Muscle of leg (tissue), 11 donors: ENCODE measurements around the gene MGAT5. TPM values are rescaled to one million over a fixed set of nuclear protein-coding genes. Genes with fewer than 3 reads are reported as not detected.
"Not testable (repeated sequence)": the region's sequence is repeated elsewhere in the genome, so short reads cannot be mapped to it uniquely, and the experiment has no call there.

Source experiments
- DNase-seq: peaks from one replicate; pipeline ENCODE4 v3.0.0; 2013
- H3K27ac ChIP-seq: one replicate; pipeline ENCODE4 v1.5.1; 2013; ENCODE audit warnings: mild to moderate bottlenecking, low read length, control low read depth
- H3K27me3 ChIP-seq: one replicate; pipeline ENCODE4 v1.6.1; 2013; ENCODE audit warnings: low read length; ENCODE audit not compliant: control insufficient read depth, insufficient read depth
- H3K36me3 ChIP-seq: one replicate; pipeline ENCODE4 v1.6.1; 2013; ENCODE audit warnings: low read length; ENCODE audit not compliant: control insufficient read depth, insufficient read depth
- H3K4me1 ChIP-seq: one replicate; pipeline ENCODE4 v1.6.1; 2013; ENCODE audit warnings: low read length; ENCODE audit not compliant: control insufficient read depth, insufficient read depth
- H3K4me3 ChIP-seq: one replicate; pipeline ENCODE4 v1.5.1; 2013; ENCODE audit warnings: low read length, control low read depth
- H3K9me3 ChIP-seq: replicated peaks from 2 replicates; pipeline ENCODE4 v1.6.1; 2013; ENCODE audit warnings: low read depth, low read length; ENCODE audit not compliant: control insufficient read depth
- WGBS: methylation state at CpG from one replicate; pipeline ENCODE4 v1.1.5; 2013; ENCODE audit warnings: missing lambda C conversion rate; ENCODE audit not compliant: insufficient coverage; 5-methylcytosine and 5-hydroxymethylcytosine counted together
- polyA plus RNA-seq, 8 donors: library from polyadenylated mRNA; unstranded; fragments of 120-200 nt; gene quantifications; one replicate each; pipeline versions ENCODE4 v1.2.1 to v1.2.3, GENCODE V29; 2013; ENCODE audit warnings: inconsistent platforms in 1 of 8, low replicate concordance in 1 of 8; ENCODE audit not compliant: insufficient read length in 8 of 8, insufficient read depth in 1 of 8
- total RNA-seq: library from RNA; stranded (reverse); fragments of 120-200 nt; gene quantifications from one replicate; pipeline ENCODE4 v1.2.4, GENCODE V29; 2013

MGAT5 gene
- total and polyA plus RNA-seq, 9 donors, result 14.5 to 29.7 (median 23.8) TPM

DNA sequence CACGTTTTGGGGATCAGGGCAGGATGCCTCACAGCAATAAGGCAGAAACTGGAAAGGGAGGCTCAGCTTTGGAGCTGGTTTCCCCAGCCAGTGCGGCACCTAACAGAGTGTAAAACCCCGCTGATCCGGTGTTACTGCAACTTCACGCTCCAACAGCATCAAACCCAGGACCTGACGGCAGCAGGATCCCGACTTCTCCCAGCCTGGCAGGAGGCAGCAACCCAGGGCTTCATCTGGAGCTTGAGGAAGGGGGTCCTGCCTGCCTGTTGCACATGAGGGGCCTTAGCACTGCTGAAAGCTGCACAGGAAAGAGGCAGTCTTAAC, 209.8 kb downstream of the MGAT5 start:
- Histone ChIP-seq H3K27me3 (no peaks in the 10 kb centered on the region), H3K36me3 (no peaks in the 10 kb centered on the region), H3K27ac (no peak overlapping the region), H3K4me3 (no peak overlapping the region), H3K4me1 (peaks cover 4% of the 10 kb centered on the region), H3K9me3 (no peaks in the 10 kb centered on the region)
- no peak for DNase-seq
- 77% methylated on average over 4 of the region's 7 CpGs for WGBS

DNA sequence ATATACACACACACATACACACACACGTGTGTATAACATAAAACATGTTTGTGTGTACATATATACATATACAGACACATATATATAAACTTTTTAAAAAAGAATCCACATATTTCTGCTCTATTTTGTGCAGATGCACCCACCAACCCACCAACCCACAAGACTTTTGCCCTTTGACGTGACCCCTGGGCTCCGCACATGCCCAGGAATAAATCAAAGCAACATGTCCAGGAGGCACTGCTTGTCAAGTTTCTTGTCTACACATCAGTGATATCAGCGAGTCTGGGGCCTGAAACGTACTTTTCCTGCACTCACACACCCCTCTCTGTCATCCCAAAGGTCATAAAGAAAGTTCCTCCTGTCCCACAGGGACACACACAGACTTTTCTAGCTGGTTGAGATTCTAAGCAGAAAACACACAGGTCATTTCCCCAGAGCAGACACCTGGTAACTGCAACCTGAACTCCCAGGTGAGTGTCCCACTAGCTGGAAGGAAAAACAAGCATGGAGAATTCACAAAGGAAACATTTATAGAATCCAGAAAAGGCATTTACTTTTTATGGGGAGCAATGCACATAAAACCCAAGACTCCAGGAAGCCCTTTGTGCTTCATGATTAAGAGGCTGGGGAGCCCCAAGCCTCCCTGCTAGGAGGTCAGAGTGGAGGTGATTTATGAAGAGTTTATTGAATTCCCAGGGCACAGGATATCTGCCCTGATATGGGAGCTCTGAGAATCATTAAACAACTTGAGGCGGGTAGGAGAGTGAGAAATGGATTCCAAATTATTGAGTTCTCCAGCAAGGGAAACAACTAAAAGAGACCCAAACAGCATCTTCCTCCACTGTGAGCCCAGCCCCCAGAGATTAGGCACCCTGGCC, 211.6 kb downstream of the MGAT5 start:
- Histone ChIP-seq H3K4me1 (peaks cover 2% of the 10 kb centered on the region), H3K27me3 (no peaks in the 10 kb centered on the region), H3K36me3 (no peaks in the 10 kb centered on the region), H3K4me3 (no peak overlapping the region), H3K27ac (no peak overlapping the region), H3K9me3 (no peaks in the 10 kb centered on the region)
- no peak for DNase-seq
- WGBS, result 54% methylated on average over 5 of the region's 6 CpGs

DNA sequence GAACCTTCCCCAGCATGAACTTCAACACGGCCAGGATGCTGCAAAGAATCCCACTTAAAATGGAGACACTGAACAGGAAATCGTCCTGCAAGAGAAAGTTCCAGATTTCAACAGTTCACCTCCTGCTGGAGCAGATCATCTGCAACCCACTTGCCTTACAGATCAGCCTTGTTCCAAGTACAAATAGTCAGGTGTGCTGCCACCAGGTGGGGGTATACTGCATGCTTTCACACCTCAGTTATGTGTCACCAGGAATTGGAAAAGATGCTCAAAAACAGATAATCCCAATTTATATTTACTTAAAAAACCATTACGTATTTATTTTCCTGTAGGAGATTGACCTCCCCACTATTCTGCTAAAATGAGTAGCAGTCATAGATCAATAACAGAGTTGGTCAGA, 212.3 kb downstream of the MGAT5 start:
- WGBS, result no CpG with 5 or more reads among the region's 3 CpGs

DNA sequence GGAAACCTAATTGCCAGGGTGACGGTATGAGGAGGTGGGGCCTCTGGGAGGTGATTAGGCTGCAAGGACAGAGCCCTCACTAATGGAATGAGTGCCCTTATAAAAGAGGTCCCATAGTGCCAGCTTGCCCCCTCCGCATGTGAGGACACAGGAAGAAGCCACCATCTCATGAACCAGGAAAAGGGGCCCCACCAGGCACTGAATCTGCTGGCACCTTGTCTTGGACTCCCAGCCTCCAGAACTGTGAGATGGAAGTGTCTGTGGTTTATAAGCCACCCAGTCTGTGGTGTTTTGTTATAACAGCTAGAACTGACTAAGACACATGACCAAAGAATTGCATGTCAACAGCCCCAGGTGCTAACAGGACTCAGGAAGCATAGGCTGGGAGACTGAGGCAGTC, 214.3 kb downstream of the MGAT5 start:
- H3K27ac ChIP-seq, result no peak overlapping the region
- no peaks in the 10 kb centered on the region for H3K4me1 ChIP-seq
- H3K9me3 ChIP-seq, result peaks cover 3% of the 10 kb centered on the region
- no CpG with 5 or more reads among the region's 2 CpGs for WGBS
- H3K27me3 ChIP-seq, result no peaks in the 10 kb centered on the region
- no peaks in the 10 kb centered on the region for H3K36me3 ChIP-seq
- no peak overlapping the region for H3K4me3 ChIP-seq
- no peak for DNase-seq

More for the DNA sequence above, 212.3 kb downstream of the MGAT5 start:
- Histone ChIP-seq H3K9me3 (no peaks in the 10 kb centered on the region), H3K4me3 (no peak overlapping the region), H3K4me1 (no peaks in the 10 kb centered on the region), H3K36me3 (no peaks in the 10 kb centered on the region), H3K27ac (no peak overlapping the region), H3K27me3 (no peaks in the 10 kb centered on the region)
- no peak for DNase-seq

DNA sequence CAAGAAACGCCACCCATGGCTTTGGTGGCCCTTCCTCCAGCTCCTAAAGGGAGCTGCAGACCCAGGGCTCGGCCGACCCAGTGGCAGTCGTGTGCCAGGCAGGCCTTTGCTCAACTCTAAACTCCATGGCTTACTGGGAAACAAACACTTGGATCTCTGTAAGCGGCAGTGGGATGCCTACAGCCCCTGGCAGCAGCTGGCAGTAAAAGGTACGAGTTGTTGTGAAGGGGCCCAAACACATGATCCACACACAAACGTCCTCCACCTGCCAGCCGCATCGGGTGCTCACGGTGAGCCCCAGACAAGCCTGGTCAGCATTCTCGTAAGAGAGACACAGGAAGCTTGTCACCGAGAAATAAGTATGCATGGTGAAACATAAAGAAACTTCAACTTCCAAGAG, 214.9 kb downstream of the MGAT5 start:
- H3K36me3 ChIP-seq, result no peaks in the 10 kb centered on the region
- no peak for DNase-seq
- H3K4me3 ChIP-seq, result no peak overlapping the region
- H3K27me3 ChIP-seq, result no peaks in the 10 kb centered on the region
- H3K9me3 ChIP-seq, result peaks cover 3% of the 10 kb centered on the region
- H3K4me1 ChIP-seq, result no peaks in the 10 kb centered on the region
- no peak overlapping the region for H3K27ac ChIP-seq
- 86% methylated on average over 7 of the region's 12 CpGs for WGBS

DNA sequence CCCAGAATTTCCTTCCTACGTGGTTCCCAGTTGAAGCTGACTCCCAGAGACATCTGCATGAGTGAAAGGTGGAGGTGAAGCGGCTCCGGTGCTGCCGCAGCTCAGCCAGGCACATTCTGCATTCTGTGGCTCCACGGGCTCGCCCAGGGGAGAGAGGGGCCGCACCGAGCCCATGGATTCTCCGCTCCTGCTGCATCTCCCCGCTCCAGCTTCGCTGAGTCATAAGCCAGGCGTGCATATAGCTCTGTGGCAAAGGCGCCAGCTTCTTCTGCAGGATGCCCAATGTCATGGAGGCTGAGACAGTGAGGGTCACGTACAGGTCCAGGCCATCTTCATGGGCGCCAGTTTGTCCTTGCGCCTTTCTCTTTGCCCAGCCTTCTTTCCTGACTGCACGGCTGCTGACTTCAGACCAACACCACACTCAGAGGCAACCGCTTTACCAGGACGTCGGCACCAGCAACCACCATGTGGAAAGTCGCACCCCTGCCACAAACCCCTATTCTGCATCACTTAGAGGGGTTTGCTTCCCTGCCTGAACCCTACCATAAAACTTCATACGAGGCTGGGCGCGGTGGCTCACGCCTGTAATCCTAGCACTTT, 215.7 kb downstream of the MGAT5 start:
- WGBS, result 94% methylated on average over 20 of the region's 25 CpGs

DNA sequence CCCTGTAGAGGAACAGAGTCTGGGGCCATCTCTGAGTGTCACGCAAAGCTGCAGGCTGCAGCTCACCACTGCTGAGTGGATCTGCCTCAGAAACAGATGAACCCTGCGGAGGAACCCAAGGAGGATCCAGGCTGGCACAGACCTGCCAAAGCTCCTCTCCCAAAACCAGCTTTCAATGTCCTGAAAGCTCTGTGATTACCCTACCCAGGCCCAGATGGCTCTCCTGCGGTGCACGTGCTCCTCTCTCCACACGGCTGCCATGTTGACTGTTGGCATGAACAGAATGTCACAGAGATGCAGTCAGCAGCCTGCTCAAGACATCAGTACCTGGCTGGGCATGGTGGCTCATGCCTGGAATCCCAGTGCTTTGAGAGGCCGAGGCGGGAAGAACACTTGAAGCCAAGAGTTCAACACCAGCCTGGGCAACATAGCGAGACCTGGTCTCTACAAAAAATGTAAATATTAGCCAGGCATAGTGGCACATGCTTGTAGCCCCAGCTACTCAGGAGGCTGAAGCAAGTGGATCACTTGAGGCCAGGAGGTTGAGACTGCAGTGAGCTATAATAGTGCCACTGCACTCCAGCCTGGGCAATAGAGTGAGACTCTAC, 216.8 kb downstream of the MGAT5 start:
- WGBS, result 88% methylated on average over 6 of the region's 8 CpGs
- no peaks in the 10 kb centered on the region for H3K4me1 ChIP-seq
- H3K9me3 ChIP-seq, result peaks cover 3% of the 10 kb centered on the region
- no peak overlapping the region for H3K27ac ChIP-seq
- H3K27me3 ChIP-seq, result no peaks in the 10 kb centered on the region
- no peak overlapping the region for H3K4me3 ChIP-seq
- H3K36me3 ChIP-seq, result no peaks in the 10 kb centered on the region
- no peak for DNase-seq

More for the DNA sequence above, 215.7 kb downstream of the MGAT5 start:
- H3K4me1 ChIP-seq, result no peaks in the 10 kb centered on the region
- no peak for DNase-seq
- H3K36me3 ChIP-seq, result no peaks in the 10 kb centered on the region
- H3K27ac ChIP-seq, result no peak overlapping the region
- no peaks in the 10 kb centered on the region for H3K27me3 ChIP-seq
- no peak overlapping the region for H3K4me3 ChIP-seq
- H3K9me3 ChIP-seq, result peaks cover 3% of the 10 kb centered on the region

DNA sequence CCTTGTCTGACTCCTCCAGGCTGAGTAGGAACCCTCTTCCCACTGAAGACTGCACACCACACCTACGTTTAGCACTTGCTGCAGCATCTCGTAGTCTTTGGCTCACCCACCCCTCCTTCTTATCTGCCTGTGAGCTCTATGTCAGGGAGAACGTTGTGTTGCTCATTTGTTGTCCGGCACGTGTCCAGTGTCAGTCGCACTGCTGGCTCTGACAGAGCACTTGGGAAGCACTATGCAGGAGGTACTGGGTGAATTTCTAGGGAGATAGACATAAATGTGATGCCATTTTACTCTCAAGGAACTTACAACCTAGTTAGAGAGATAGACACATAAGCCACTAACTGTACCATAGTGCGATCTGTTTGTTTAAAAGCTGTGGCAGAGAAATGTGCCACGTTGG, 223.1 kb downstream of the MGAT5 start:
- not testable (repeated sequence) for H3K9me3 ChIP-seq, H3K4me1 ChIP-seq, H3K4me3 ChIP-seq, H3K36me3 ChIP-seq, H3K27me3 ChIP-seq, H3K27ac ChIP-seq, DNase-seq
- 80% methylated on average over 1 of the region's 8 CpGs for WGBS

DNA sequence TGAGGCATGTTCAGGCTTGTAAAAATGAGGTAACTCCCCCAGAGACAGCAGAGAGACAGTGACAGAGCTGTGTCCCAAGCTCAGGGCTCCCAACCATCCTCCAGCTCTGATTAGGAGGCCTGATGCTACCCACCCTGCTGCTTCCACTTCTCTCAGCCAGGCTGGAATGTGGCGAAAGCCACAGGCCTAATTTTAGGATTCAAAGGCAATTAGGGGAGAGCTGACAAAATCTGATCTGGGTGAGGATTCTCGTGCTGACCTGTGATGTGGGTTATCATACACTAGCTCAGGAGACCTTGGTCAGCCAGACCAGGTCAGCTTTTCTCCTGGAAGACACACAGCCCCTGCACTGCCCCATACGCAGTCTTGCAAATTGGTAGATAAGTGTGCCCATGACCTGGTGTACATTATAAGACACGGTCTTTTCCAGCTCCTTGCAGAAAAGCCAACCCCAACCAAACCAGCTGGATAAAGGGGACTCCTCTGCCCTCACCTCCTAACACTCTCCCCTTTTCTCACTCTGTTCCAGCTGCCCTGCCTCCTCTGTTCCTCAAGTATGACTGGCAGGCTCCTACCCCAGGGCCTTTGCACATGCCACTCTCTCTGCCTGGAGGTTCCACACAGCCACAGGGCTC, 225.9 kb downstream of the MGAT5 start:
- H3K9me3 ChIP-seq, result no peaks in the 10 kb centered on the region
- no peaks in the 10 kb centered on the region for H3K27me3 ChIP-seq
- no peak for DNase-seq
- no peak overlapping the region for H3K4me3 ChIP-seq
- no peak overlapping the region for H3K27ac ChIP-seq
- no peaks in the 10 kb centered on the region for H3K36me3 ChIP-seq
- H3K4me1 ChIP-seq, result no peaks in the 10 kb centered on the region
- WGBS, result 50% methylated on average over 1 of the region's 4 CpGs

DNA sequence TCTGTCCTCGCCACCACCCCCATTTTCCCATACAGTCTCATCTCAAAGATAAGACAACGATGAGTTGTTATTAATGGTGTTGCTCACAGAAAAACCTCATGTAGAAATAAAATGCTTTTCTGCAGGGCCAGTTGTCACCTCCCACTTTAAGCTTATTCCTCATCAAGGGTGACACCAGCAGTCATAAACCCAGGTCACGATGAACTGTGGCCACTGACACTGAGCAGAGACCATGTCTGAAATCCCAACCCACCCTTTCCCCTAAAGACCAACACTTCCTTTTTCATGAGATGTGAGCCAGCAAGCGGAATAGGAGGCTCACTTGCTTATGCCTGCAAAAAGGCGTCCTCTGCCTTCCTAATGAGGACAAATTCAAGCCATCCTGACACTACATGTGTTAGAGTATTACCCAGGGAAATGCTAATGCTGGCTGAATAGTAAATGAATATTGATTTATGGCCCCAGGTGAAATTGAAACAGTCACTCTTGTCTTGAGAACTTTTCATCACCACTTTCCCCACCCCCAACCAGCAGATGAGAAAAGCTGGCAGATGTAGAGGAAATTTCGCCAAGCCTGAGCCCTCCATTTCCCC, 228.4 kb downstream of the MGAT5 start:
- DNase-seq, result no peak
- H3K27ac ChIP-seq, result no peak overlapping the region
- H3K4me1 ChIP-seq, result no peaks in the 10 kb centered on the region
- no peaks in the 10 kb centered on the region for H3K27me3 ChIP-seq
- whole genome bisulfite sequencing, result 25% methylated on average over 1 of the region's 6 CpGs
- H3K4me3 ChIP-seq, result no peak overlapping the region
- no peaks in the 10 kb centered on the region for H3K9me3 ChIP-seq
- H3K36me3 ChIP-seq, result no peaks in the 10 kb centered on the region
